HFFc6 (cell line): ENCODE measurements around the gene RPL13. TPM values are rescaled to one million over a fixed set of nuclear protein-coding genes. Genes with fewer than 3 reads are reported as not detected.

Experiments
- DNase-seq: peaks from one replicate; pipeline ENCODE4 v3.0.0-alpha.2; 2018
- H3K27ac Mint-ChIP-seq: 2 replicates; pipeline ENCODE4 v1.8.0; 2020; ENCODE audit warnings: mild to moderate bottlenecking, mixed read lengths
- H3K27me3 Mint-ChIP-seq: 2 replicates; pipeline ENCODE4 v1.8.0; 2021; ENCODE audit warnings: mild to moderate bottlenecking, moderate library complexity, mixed read lengths; ENCODE audit not compliant: insufficient read depth
- H3K36me3 Mint-ChIP-seq: 2 replicates; pipeline ENCODE4 v1.8.0; 2021; ENCODE audit warnings: low read depth, mixed read lengths
- H3K4me1 Mint-ChIP-seq: 2 replicates; pipeline ENCODE4 v1.8.0; 2020; ENCODE audit warnings: low read depth, mixed read lengths
- H3K4me3 Mint-ChIP-seq: 2 replicates; pipeline ENCODE4 v1.8.0; 2020; ENCODE audit warnings: mild to moderate bottlenecking, moderate library complexity, mixed read lengths
- H3K9me3 Mint-ChIP-seq: 2 replicates; pipeline ENCODE4 v1.8.0; 2020; ENCODE audit warnings: mild to moderate bottlenecking, mixed read lengths
- total RNA-seq, 6 experiments: library from RNA; stranded (reverse); fragmentation: NEBNext Ultra II Directional; extraction: Animal tissue kit (Norgen Biotek cat#: 25700); gene quantifications; 2 replicates in 1 of 6; 3 replicates in 5 of 6; pipeline ENCODE4 v1.2.3, GENCODE V29; 2021
- TF ChIP-seq, protein P1 (sequence below): fragments of 200-600 bp; sonication (generic); IDR thresholded peaks from 2 replicates; pipeline ENCODE4 v1.5.0; 2021; ENCODE audit warnings: antibody characterized with exemption, mild to moderate bottlenecking

The RPL13 gene
- total RNA-seq, 6 experiments from 2014 or later: 1,572 to 1,808 (median 1,628) TPM

DNA sequence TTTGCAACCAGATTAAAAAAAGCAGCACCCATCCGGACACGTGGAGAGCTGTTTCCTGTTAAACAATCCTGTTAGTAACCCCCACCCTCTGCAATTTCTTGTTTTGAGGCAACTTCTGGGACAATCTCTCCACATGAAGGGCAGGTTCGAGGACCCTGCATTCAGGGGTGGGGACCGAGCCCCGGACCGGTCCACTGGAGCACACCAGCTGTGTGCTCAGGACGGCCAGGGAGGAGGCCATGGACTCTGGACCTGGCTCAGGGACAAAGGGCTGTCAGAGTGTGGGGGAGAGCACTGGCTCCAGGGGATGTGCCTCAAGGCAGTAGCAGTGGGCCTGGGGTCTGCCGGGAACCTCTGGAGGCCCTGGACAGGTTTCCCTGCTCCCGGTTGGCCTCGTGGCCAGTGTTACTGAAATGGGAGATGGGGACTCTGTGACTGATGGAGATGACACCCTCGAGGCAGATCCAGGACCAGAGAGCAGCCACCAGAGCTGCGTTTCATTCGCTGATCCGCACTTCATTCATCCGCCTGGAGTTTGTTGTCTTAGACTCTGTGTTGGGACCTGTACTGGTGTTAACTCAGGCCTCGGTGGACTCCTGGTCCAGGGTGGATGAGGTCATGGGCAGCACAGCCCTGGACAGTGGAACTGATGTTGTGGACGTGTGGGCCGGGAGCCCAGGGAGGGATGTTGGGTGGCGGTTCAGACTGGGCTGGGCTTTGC lies 12.2 kb downstream of the RPL13 start:
- Mint-ChIP-seq H3K4me3 (no peak overlapping the region), H3K27me3 (peaks cover 4% of the 10 kb centered on the region), H3K9me3 (no peaks in the 10 kb centered on the region), H3K36me3 (no peaks in the 10 kb centered on the region), H3K4me1 (no peaks in the 10 kb centered on the region), H3K27ac (no peak overlapping the region)
- no peak for DNase-seq
- TF ChIP-seq, protein P1, sequence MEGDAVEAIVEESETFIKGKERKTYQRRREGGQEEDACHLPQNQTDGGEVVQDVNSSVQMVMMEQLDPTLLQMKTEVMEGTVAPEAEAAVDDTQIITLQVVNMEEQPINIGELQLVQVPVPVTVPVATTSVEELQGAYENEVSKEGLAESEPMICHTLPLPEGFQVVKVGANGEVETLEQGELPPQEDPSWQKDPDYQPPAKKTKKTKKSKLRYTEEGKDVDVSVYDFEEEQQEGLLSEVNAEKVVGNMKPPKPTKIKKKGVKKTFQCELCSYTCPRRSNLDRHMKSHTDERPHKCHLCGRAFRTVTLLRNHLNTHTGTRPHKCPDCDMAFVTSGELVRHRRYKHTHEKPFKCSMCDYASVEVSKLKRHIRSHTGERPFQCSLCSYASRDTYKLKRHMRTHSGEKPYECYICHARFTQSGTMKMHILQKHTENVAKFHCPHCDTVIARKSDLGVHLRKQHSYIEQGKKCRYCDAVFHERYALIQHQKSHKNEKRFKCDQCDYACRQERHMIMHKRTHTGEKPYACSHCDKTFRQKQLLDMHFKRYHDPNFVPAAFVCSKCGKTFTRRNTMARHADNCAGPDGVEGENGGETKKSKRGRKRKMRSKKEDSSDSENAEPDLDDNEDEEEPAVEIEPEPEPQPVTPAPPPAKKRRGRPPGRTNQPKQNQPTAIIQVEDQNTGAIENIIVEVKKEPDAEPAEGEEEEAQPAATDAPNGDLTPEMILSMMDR: no peak

DNA sequence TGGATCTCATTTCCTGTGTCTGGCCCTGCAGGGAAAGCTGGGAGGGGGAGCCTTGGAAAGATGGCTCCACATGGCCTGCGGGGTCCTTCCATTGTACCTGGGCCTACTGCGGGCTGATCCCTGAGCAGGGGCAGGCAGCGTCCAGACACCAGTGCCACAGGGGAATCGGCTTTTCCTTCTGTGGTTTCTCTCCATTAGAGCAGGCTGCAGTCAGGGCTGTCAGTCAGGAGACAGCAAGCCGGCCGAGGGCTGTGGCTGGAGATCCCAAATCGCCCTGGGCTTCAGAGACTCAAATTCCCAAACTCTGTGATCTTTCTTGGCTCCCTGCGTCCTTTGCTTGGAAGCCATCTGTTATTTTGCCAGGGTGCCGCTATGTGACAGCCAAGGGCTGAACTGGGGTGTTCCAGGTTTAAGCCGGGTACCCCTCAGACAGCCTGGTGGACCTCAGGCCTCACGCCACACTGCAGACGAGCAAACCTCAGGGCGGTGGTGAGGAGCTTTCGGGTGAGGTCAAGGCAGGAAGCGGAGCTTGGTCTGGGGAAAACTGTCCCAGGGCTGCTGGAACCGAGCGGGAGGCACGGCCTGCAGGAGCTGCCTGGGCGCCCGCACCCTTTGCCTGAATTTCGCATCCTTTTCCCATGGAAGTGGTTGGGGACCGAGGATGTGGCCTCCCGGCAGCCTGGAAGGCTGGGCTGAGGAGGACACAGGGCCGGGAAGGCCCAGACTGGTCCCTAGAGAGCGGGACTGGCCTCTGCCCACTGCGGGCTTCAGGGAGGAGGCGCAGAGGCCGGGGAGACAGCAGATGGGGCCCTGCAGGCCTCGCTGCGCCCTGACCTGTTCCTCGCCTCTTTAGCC lies 13.6 kb downstream of the RPL13 start:
- Mint-ChIP-seq H3K27me3 (peaks cover 4% of the 10 kb centered on the region), H3K4me3 (no peak overlapping the region), H3K36me3 (peaks cover 8% of the 10 kb centered on the region; the same call in 1 of the 2 replicates), H3K9me3 (no peaks in the 10 kb centered on the region), H3K4me1 (no peaks in the 10 kb centered on the region), H3K27ac (no peak overlapping the region; the same call in 1 of the 2 replicates)
- TF ChIP-seq, protein P1: no peak
- DNase-seq: no peak

DNA sequence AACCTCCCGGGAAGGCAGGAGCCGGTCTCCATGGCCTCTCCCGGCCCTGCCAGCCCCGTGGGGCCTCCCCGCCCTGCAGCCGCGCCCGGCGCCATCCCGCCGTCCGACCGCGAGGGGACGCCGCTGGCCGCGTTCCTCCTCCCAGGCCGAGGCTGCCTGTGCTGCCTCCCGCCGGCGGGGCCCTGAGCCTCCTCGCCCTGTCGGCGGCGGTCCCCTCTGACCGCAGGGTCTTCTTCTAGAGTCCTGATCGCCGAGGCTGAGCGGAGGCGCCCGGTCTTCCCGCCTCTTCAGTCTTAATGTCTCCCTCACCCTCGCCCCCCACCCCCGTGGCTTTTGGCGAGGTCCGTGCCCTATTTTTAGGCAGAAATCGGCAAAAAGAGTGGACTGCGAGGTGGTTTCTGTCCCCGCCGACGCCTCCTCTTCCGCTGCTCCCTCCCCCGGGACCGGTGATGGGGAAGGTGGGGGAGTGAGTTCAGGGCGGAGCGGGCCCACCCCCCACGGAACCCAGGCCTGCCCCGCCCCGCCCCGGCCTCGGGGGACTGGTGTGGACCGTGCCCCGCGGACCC lies 14.3 kb downstream of the RPL13 start:
- Mint-ChIP-seq H3K36me3 (peaks cover 8% of the 10 kb centered on the region; the same call in 1 of the 2 replicates), H3K9me3 (no peaks in the 10 kb centered on the region)

DNA sequence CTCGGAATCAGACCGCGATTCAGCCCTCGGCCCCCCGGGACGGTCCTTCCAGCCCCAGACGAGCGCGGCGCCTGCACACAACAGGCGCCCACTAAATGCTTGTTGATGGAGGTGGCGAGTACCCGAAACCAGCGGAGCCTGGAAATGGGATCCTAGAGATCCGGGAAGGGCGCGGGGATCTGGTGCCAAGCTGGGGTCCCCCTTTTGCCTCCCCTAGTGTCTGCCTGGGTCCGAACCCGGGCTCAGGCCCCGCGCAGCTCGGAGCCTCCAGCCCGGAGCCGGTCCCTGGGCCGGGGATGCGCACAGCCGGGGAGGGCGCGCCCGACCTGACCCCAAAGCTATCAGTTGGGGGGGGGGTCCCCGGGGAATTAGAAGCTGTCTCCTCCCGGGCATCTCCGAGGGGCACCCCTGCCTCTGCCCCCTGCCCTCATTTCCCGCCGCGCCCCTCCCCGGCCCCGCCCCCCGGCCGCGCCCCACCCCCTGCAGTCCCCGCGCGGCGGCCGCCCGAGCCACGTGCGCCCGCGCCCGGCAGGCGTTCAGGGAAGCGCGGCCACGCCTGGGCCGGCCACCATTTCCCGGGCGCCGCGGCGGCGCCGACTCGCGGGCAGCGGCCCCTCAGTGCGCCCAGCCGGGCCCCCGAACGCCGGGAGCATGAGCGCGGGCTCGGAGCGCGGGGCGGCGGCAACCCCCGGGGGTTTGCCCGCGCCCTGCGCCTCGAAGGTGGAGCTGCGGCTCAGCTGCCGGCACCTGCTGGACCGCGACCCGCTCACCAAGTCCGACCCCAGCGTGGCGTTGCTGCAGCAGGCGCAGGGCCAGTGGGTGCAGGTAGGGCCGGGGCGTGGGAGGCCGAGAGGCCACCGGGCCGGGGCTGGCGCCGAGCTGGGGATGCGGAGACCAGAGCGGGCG lies 15.0 kb downstream of the RPL13 start, which contains the start of gene CPNE7:
TSS of gene CPNE7 (plus strand) at position 512 of the 906 bp plus-strand sequence. CDS start at position 652, 140 bp downstream.
- DNase-seq: no peak
- no peaks in the 10 kb centered on the region for H3K9me3 Mint-ChIP-seq
- peak within 1 kb of the TSS; percentile 80 for H3K4me3 Mint-ChIP-seq
- peaks cover 8% of the 10 kb centered on the region; the same call in 1 of the 2 replicates for H3K36me3 Mint-ChIP-seq
- H3K4me1 Mint-ChIP-seq: no peaks in the 10 kb centered on the region
- H3K27ac Mint-ChIP-seq: peak within 1 kb of the TSS; percentile 66
- peaks cover 4% of the 10 kb centered on the region for H3K27me3 Mint-ChIP-seq
- TF ChIP-seq, protein P1: no peak

More for the DNA sequence above, 14.3 kb downstream of the RPL13 start:
- Mint-ChIP-seq H3K4me3 (peak overlapping the region; percentile 80), H3K27ac (peak overlapping the region; percentile 66), H3K4me1 (no peaks in the 10 kb centered on the region), H3K27me3 (peaks cover 4% of the 10 kb centered on the region)
- peak; percentile 63 for DNase-seq
- TF ChIP-seq, protein P1: peak; percentile 91
